ENCODE measurements around the gene NCR3LG1. TPM values are rescaled to one million over a fixed set of nuclear protein-coding genes. Genes with fewer than 3 reads are reported as not detected.

Gene NCR3LG1, protein sequence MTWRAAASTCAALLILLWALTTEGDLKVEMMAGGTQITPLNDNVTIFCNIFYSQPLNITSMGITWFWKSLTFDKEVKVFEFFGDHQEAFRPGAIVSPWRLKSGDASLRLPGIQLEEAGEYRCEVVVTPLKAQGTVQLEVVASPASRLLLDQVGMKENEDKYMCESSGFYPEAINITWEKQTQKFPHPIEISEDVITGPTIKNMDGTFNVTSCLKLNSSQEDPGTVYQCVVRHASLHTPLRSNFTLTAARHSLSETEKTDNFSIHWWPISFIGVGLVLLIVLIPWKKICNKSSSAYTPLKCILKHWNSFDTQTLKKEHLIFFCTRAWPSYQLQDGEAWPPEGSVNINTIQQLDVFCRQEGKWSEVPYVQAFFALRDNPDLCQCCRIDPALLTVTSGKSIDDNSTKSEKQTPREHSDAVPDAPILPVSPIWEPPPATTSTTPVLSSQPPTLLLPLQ
- total RNA-seq, result 10 to 100 TPM in 1 of 5 donors, 1 to 10 TPM in 3, under 1 TPM in 1; under 0.01 to 13.6 (median 4.2) TPM
- under 1 TPM in 2 of 3 donors, not detected in 1; 0.25 to 0.37 TPM for polyA plus RNA-seq
- long read RNA-seq, donor 1, result 0 reads
- long read RNA-seq, donor 2, full-length matches to known transcripts, result 1 of 1 reads
- long read RNA-seq, donor 2, partial matches to known transcripts, result 0 of 1 reads
- long read RNA-seq, donor 2, other reads (novel, unspliced or antisense), result 0 of 1 reads
- long read RNA-seq, donor 3, result 0 reads
- long read RNA-seq, donor 4, result 0 reads
- long read RNA-seq, donor 5, full-length matches to known transcripts, result 1 of 1 reads
- long read RNA-seq, donor 5, partial matches to known transcripts, result 0 of 1 reads
- long read RNA-seq, donor 5, other reads (novel, unspliced or antisense), result 0 of 1 reads
- long read RNA-seq, donor 6, full-length matches to known transcripts, result 1 of 1 reads
- long read RNA-seq, donor 6, partial matches to known transcripts, result 0 of 1 reads
- long read RNA-seq, donor 6, other reads (novel, unspliced or antisense), result 0 of 1 reads
- long read RNA-seq, donor 7, result 0 reads
- long read RNA-seq, donor 8, result 0 reads
- long read RNA-seq, donor 9, result 0 reads
- long read RNA-seq, donor 10, result 0 reads

DNA sequence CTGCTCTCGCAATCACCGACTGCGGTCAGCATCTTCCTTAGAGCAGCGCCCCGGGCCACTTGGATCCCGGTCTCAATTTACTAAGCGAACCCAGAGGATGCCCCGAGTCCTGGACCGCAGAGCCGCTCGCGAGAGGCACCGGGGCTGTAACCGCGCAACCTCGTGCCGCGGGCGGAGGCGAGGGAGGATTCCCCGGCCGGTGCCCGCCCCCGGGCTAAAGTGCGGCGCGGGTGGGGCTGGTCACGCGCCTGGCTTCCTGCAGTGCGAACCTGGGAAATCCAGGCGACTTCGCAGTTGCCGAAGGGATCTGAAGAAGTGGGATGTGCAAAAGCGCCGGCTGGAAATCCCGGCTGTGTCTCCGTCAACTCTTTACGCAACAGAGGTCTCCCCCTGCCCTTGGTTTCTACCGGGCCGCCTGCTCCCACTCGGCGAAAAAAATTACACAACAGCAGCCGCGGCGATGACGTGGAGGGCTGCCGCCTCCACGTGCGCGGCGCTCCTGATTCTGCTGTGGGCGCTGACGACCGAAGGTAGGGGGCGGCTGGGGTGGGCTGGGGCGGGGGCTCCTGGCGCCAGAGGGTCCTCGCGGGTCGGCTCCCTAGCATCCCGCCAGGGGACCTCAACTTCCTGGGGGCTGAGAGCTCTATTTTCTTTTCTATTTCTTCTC, at the start of gene NCR3LG1:
NCR3LG1 (plus strand) TSS at position 291 of the 667 bp plus-strand sequence; CDS start at position 461, 170 bp downstream.
- H3K9me3 ChIP-seq, result no peaks in the 10 kb centered on the region

DNA sequence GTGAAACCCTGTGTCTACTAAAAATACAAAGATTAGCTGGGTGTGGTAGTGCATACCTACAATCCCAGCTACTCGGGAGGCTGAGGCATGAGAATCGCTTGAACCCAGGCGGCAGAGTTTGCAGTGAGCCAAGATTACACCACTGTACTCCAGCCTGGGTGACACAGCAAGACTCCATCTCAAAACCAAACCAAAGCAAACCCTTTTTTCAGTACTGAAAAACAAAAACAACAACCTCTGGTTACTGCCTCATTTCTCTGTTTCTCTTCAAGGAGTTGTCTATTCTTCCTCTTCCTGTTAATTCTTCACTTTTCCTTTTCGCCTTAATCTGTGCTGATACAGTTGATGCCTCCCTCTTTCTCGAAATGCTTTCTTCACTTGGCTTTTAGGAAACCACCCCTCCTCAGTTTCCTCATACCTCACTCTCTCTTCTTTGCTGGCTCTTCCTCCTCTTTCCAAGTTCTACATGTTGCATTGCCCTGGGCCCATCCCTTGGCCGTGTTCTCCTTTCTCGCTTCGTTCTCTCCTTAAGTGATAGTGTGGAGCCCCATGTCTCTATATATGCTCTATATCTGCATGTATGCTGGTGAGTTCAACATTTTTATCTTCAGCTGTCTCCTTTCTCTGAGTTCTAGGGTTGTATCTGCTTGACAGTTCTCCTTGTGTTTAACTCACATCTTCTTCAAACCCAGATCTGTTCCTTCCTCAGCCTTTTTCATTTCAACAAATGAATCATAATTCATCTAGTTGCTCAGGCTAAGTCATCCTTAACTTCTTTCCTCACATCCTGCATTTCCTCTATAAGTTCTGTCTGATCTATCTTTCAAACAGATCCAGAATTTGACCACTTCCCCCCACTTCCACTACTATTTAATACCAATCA, 38.0 kb upstream of the NCR3LG1 start:
- Histone ChIP-seq H3K9me3 (no peaks in the 10 kb centered on the region), H3K36me3 (peaks cover 13 to 97% (median 79%) of the 10 kb centered on the region in 4 donors), H3K4me3 (no peak overlapping the region), H3K4me1 (peaks cover 0 to 3% (median 0%) of the 10 kb centered on the region in 4 donors), H3K27me3 (no peaks in the 10 kb centered on the region), H3K27ac (peak overlapping the region in 1 of 5 donors; percentile 22)
- intact Hi-C loops (cut with DNase I; ENCODE audit: low total_unique reads), result no loop called here
- DNase-seq, result no peak
- TF ChIP-seq EP300 (IDR thresholded peaks at IDR 0.05) (no peak), POLR2AphosphoS5 (IDR thresholded peaks at IDR 0.05) (no peak), POLR2A (IDR thresholded peaks at IDR 0.05) (no peak)
- TF ChIP-seq, protein P1, sequence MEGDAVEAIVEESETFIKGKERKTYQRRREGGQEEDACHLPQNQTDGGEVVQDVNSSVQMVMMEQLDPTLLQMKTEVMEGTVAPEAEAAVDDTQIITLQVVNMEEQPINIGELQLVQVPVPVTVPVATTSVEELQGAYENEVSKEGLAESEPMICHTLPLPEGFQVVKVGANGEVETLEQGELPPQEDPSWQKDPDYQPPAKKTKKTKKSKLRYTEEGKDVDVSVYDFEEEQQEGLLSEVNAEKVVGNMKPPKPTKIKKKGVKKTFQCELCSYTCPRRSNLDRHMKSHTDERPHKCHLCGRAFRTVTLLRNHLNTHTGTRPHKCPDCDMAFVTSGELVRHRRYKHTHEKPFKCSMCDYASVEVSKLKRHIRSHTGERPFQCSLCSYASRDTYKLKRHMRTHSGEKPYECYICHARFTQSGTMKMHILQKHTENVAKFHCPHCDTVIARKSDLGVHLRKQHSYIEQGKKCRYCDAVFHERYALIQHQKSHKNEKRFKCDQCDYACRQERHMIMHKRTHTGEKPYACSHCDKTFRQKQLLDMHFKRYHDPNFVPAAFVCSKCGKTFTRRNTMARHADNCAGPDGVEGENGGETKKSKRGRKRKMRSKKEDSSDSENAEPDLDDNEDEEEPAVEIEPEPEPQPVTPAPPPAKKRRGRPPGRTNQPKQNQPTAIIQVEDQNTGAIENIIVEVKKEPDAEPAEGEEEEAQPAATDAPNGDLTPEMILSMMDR (IDR thresholded peaks at IDR 0.05), result no peak
- WGBS, 5 donors, result 89 to 97% (median 91%) methylated on average over 8 of the region's 8 CpGs

More for the DNA sequence above, at the start of gene NCR3LG1:
- peak within 1 kb of the TSS in 4 of 5 donors; percentile 85 to 91 (median 86) for H3K27ac ChIP-seq
- peak; percentile 68 to 84 for DNase-seq
- intact Hi-C loops (cut with DNase I; ENCODE audit: low total_unique reads), result no loop called here
- no peaks in the 10 kb centered on the region for H3K27me3 ChIP-seq
- WGBS, 5 donors, result 1% methylated on average over 47 to 61 of the region's 61 CpGs
- peak within 1 kb of the TSS; percentile 61 to 72 (median 68) for H3K4me3 ChIP-seq
- no peaks in the 10 kb centered on the region for H3K36me3 ChIP-seq
- TF ChIP-seq POLR2AphosphoS5 (IDR thresholded peaks at IDR 0.05) (peak in 2 of 3 donors; percentile 11 to 35), POLR2A (IDR thresholded peaks at IDR 0.05) (no peak), EP300 (IDR thresholded peaks at IDR 0.05) (no peak)
- TF ChIP-seq, protein P1 (IDR thresholded peaks at IDR 0.05), result no peak
- peaks cover 12 to 32% (median 28%) of the 10 kb centered on the region in 4 donors for H3K4me1 ChIP-seq

DNA sequence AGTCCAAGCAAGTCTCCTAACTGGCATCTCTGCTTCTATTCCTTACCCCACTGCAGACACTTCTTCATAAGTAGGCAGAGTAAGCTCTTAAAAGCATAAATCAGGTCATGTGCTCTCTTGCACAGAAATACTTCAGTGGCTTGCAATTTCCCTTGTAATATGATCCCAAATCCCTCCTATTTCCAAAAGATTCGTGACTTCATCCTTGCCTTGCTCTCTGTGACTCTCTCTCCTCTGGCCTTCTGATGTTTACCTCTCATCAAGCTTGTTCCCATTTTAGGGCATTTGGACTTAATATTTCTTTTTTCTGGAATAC, 37.4 kb upstream of the NCR3LG1 start:
- TF ChIP-seq EP300 (IDR thresholded peaks at IDR 0.05) (no peak), POLR2AphosphoS5 (IDR thresholded peaks at IDR 0.05) (no peak), POLR2A (IDR thresholded peaks at IDR 0.05) (no peak)
- TF ChIP-seq, protein P1 (IDR thresholded peaks at IDR 0.05), result no peak
- Histone ChIP-seq H3K36me3 (peaks cover 13 to 97% (median 79%) of the 10 kb centered on the region in 4 donors), H3K4me3 (no peak overlapping the region), H3K4me1 (peaks cover 0 to 3% (median 0%) of the 10 kb centered on the region in 4 donors), H3K9me3 (no peaks in the 10 kb centered on the region), H3K27me3 (no peaks in the 10 kb centered on the region), H3K27ac (peak overlapping the region in 1 of 5 donors; percentile 22)
- WGBS, 5 donors, result 54 to 65% (median 59%) methylated on average over 1 of the region's 1 CpG
- DNase-seq, result peak in 1 of 2 donors; percentile 22
- intact Hi-C loops (cut with DNase I; ENCODE audit: low total_unique reads), result no loop called here
